Astrocyte (in vitro differentiated cells and primary cell): ENCODE results near the gene CCL8. TPM values are rescaled to one million over a fixed set of nuclear protein-coding genes. Genes with fewer than 3 reads are reported as not detected.

Source experiments
- DNase-seq: peaks from one replicate; pipeline ENCODE4 v3.0.0-alpha.2; 2010; ENCODE audit warnings: low read depth
- FAIRE-seq: peaks from 2 replicates; lab custom pipeline; 2011; peaks lifted over from hg19 to GRCh38; lab: Jason Lieb, UNC
- H2AFZ ChIP-seq: 2 replicates; pipeline ENCODE4 v1.6.0; 2012; ENCODE audit warnings: low read depth, low read length, inconsistent platforms
- H3K27ac ChIP-seq: 2 replicates; pipeline ENCODE4 v1.5.1; 2011; ENCODE audit warnings: low read depth, low read length, inconsistent platforms
- H3K27me3 ChIP-seq: 2 replicates; pipeline ENCODE4 v1.6.0; 2011; ENCODE audit warnings: low read length, inconsistent platforms; ENCODE audit not compliant: insufficient read depth
- H3K36me3 ChIP-seq: 2 replicates; pipeline ENCODE4 v1.5.1; 2011; ENCODE audit warnings: low read length, inconsistent platforms; ENCODE audit not compliant: insufficient read depth
- H3K4me1 ChIP-seq: 2 replicates; pipeline ENCODE4 v1.5.1; 2011; ENCODE audit warnings: low read length, inconsistent platforms; ENCODE audit not compliant: insufficient read depth
- H3K4me2 ChIP-seq: 2 replicates; pipeline ENCODE4 v1.6.0; 2012; ENCODE audit warnings: low read length, inconsistent platforms
- H3K4me3 ChIP-seq: 2 replicates; pipeline ENCODE4 v1.5.1; 2011; ENCODE audit warnings: low read depth, mild to moderate bottlenecking, low read length, inconsistent platforms; ENCODE audit not compliant: insufficient read depth
- H3K79me2 ChIP-seq: 2 replicates; pipeline ENCODE4 v1.6.0; 2012; ENCODE audit warnings: mild to moderate bottlenecking, low read length, inconsistent platforms; ENCODE audit not compliant: insufficient read depth
- H3K9ac ChIP-seq: 2 replicates; pipeline ENCODE4 v1.6.0; 2012; ENCODE audit warnings: mild to moderate bottlenecking, low read length, inconsistent platforms
- H3K9me3 ChIP-seq: 2 replicates; pipeline ENCODE4 v1.5.1; 2012; ENCODE audit warnings: low read depth, mild to moderate bottlenecking, low read length, inconsistent platforms; ENCODE audit not compliant: insufficient read depth
- H4K20me1 ChIP-seq: 2 replicates; pipeline ENCODE4 v1.6.0; 2012; ENCODE audit warnings: low read length, inconsistent platforms; ENCODE audit not compliant: insufficient read depth
- H3K27ac Mint-ChIP-seq: one replicate; pipeline ENCODE4 v1.8.0; 2021; ENCODE audit warnings: mild to moderate bottlenecking, mixed read lengths; ENCODE audit not compliant: unreplicated experiment
- H3K27me3 Mint-ChIP-seq: one replicate; pipeline ENCODE4 v1.8.0; 2021; ENCODE audit warnings: low read depth, mixed read lengths; ENCODE audit not compliant: unreplicated experiment
- H3K36me3 Mint-ChIP-seq: one replicate; pipeline ENCODE4 v1.8.0; 2021; ENCODE audit warnings: low read depth, mixed read lengths; ENCODE audit not compliant: unreplicated experiment
- H3K4me1 Mint-ChIP-seq: one replicate; pipeline ENCODE4 v1.8.0; 2021; ENCODE audit warnings: low read depth, mixed read lengths; ENCODE audit not compliant: unreplicated experiment
- H3K4me3 Mint-ChIP-seq: one replicate; pipeline ENCODE4 v1.8.0; 2021; ENCODE audit warnings: mild to moderate bottlenecking, moderate library complexity, mixed read lengths; ENCODE audit not compliant: unreplicated experiment
- H3K9me3 Mint-ChIP-seq: one replicate; pipeline ENCODE4 v1.8.0; 2021; ENCODE audit warnings: mild to moderate bottlenecking, mixed read lengths; ENCODE audit not compliant: unreplicated experiment
- CTCF ChIP-seq: IDR thresholded peaks from 2 replicates; pipeline ENCODE4 v1.5.1; 2011; ENCODE audit warnings: low read depth, mild to moderate bottlenecking, inconsistent platforms, low read length, moderate library complexity; ENCODE audit not compliant: insufficient read depth
- EZH2 ChIP-seq: IDR thresholded peaks from 2 replicates; pipeline ENCODE4 v1.6.1; 2012; ENCODE audit warnings: mild to moderate bottlenecking, low read length, inconsistent platforms; ENCODE audit not compliant: insufficient read depth
- total RNA-seq: library from RNA; stranded (reverse); gene quantifications from 2 replicates; pipeline ENCODE4 v1.2.1, GENCODE V29; 2021

Gene CCL8
- total RNA-seq, 1 donor from 2014 or later, result not detected

- Mint-ChIP-seq H3K4me3 (no peak overlapping the region), H3K27ac (no peak overlapping the region), H3K4me1 (peaks cover 18% of the 10 kb centered on the region), H3K9me3 (no peaks in the 10 kb centered on the region), H3K27me3 (peaks cover 20% of the 10 kb centered on the region), H3K36me3 (no peaks in the 10 kb centered on the region)
- Histone ChIP-seq H3K27ac (no peak overlapping the region), H3K9me3 (no peaks in the 10 kb centered on the region), H3K79me2 (no peaks in the 10 kb centered on the region), H3K4me3 (no peak overlapping the region), H3K4me1 (no peaks in the 10 kb centered on the region), H3K36me3 (no peaks in the 10 kb centered on the region), H3K9ac (no peak overlapping the region), H4K20me1 (no peaks in the 10 kb centered on the region), H2AFZ (no peak overlapping the region), H3K4me2 (no peak overlapping the region), H3K27me3 (no peaks in the 10 kb centered on the region)
- DNase-seq (no peak), FAIRE-seq (no peak)
- TF ChIP-seq EZH2 (no peak), CTCF (no peak)
These were observed 48.4 kb downstream of the CCL8 start for GRCh38 chr17:34367486-34368195.

- H3K9me3 Mint-ChIP-seq, result no peaks in the 10 kb centered on the region
- Histone ChIP-seq H3K9ac (no peak overlapping the region), H4K20me1 (no peaks in the 10 kb centered on the region), H3K36me3 (no peaks in the 10 kb centered on the region), H3K27ac (no peak overlapping the region), H3K9me3 (no peaks in the 10 kb centered on the region), H3K27me3 (no peaks in the 10 kb centered on the region), H2AFZ (no peak overlapping the region), H3K4me2 (no peak overlapping the region), H3K79me2 (no peaks in the 10 kb centered on the region), H3K4me1 (no peaks in the 10 kb centered on the region), H3K4me3 (no peak overlapping the region)
- no peak overlapping the region for H3K4me3 Mint-ChIP-seq
- DNase-seq (no peak), FAIRE-seq (no peak)
- H3K36me3 Mint-ChIP-seq, result no peaks in the 10 kb centered on the region
- peaks cover 21% of the 10 kb centered on the region for H3K27me3 Mint-ChIP-seq
- H3K4me1 Mint-ChIP-seq, result peaks cover 18% of the 10 kb centered on the region
- TF ChIP-seq EZH2 (no peak), CTCF (no peak)
- no peak overlapping the region for H3K27ac Mint-ChIP-seq
These were observed 49.1 kb downstream of the CCL8 start for GRCh38 chr17:34368196-34368945.
